GM18508 (cell line): ENCODE measurements around the gene PMEPA1.

ENCODE experiments used
- ATAC-seq: cut with Tn5 transposase; IDR thresholded peaks from one replicate; pipeline ENCODE4 v1.9.1; 2021; ENCODE audit warnings: moderate number of reproducible peaks; ENCODE audit not compliant: insufficient read depth, unreplicated experiment

PMEPA1 gene, protein sequence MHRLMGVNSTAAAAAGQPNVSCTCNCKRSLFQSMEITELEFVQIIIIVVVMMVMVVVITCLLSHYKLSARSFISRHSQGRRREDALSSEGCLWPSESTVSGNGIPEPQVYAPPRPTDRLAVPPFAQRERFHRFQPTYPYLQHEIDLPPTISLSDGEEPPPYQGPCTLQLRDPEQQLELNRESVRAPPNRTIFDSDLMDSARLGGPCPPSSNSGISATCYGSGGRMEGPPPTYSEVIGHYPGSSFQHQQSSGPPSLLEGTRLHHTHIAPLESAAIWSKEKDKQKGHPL

DNA sequence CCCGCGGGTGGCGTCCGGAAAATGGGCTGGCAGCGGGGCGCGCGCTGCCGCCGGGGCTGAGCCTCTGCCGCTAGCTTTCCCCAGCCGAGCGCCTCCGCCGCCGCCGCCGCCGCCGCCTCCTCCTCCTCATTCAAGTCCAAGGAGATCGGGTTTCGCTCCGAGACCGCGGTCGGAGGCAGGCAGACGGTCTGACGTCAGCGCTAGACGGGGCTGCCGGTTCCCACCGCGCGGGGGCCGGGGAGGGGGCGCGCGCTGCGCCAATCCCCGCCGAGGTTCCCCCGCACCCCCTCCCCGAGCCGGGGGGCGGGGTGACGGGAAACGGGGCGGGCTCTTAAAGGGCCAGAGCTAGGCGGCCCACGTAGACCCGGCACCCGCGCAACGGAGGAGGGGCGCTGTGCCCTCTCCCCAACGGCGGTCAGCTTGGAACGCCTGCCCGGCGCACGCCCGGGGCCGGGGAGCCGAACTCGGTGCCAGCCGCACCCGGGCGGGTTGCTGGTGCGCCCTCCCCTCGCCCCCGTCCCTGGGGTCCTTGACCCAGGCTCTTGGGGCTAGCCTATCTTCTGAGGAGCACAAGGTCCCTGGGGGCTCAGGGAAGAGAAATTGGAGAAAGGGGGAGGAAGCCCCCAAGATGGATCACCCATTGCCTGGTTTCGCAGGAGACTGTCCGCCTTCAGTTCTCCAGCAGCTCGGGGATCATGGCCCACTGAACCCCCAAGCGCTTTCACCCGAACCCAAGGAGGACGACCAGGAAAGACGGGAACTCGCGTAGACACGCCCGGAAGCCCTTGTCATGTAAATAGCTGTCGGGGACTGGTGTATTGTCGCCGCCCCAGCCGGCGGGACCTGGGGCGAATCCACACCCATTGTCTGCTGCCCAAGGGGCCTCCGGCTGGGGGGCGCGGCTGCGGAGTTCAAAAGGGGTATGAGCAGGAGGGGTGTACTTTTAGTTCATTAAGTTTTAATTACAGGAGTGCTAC is at the start of gene PMEPA1:
PMEPA1 (minus strand) TSS at position 193 of the 977 bp plus-strand sequence. CDS start 433 bp downstream, outside the sequence.
- peak; percentile 41 for ATAC-seq

DNA sequence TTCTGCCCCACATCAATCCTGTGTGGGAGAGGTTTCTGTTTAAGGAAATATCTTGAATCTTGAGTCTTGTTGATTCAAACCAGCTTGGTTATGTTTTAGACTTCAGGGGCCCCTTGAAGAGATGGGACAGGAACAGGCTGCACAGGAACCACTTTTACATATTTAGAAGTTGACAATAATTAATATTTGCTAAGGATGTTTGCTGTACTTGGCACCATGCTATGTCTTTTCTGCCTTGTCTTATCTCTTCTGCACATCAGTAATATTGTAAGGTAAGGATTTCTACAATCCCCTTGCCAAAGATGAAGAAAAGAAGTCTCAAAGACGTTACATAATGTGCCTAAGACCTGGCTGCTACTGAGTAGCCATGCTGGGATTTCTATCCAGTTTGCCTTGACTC is 48.0 kb upstream of the PMEPA1 start:
- no peak for ATAC-seq

DNA sequence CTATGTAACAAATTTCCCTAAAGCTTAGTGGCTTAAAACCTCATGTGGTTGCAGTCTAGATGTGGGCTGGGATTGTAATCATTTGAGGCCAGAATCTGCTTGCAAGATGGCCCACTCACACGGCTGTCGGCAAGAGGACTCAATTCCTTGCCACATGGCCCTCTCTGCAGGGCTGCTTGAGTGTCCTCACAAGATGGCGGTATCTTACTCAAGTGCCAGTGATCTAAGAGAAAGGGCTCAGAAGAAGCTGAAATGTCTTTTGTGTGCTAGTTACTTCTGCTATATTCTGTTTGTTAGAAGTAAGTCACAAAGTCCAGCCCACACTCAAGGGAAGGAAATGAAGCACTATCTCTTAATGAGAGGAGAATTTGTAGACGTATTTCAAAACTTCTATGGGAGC is 47.1 kb upstream of the PMEPA1 start:
- no peak for ATAC-seq

DNA sequence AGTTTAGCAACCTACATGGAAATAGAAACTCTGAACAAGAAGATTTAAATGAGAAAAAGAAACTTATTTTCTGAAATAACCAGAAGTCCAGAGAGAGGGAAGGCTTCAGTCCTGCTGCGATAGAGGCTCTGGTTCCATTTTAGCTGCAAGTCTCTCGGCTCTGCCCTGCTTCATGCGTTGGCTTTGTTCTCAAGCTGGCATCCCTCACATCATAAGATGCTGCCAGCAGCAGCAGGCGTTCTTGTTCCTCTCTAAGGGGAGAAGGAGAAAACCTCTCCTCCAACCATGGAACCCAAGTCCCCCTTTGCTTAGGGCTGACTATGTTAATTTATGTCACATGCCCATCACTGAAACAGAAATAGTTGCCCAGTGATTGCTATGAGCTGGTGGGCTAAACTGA is 46.4 kb upstream of the PMEPA1 start:
- no peak for ATAC-seq

DNA sequence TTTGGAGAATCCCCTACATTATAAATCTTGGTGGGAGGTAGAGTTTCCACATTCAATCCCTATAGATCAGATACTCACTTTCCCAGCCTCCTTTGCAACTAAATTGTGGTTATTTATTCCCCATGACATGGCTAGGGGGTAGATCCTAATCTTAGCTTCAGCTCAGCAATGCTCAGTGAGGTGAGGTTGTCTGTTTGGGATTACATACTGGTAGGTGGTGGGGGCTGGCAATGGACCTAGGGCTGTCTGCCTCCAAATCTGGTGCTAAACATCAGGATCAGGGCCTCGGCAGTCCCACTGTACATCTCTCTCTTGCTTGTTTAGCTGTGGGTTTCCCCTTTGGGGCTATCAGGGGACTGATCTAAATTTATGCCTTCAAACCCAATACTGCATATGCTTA is 45.8 kb upstream of the PMEPA1 start:
- no peak for ATAC-seq

DNA sequence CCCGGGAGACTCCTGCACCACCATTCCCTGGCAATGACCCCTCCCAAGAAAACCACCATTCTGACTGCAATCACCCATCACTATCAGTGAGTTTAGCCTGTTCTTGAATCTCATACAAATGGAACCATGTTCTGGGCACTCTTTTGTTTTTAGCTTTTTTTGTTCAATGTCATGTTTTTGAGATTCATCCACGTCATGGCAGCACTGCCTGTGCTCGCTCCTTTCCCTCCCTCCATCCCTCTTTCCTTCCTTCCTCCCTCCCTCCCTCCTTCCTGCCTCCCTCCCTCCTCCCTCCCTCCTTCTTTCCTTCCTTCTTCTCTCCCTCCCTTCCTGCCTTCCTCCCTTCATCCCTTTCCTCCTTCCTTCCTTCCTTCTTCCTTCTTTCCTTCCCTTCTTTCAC is 44.4 kb upstream of the PMEPA1 start:
- no peak for ATAC-seq

DNA sequence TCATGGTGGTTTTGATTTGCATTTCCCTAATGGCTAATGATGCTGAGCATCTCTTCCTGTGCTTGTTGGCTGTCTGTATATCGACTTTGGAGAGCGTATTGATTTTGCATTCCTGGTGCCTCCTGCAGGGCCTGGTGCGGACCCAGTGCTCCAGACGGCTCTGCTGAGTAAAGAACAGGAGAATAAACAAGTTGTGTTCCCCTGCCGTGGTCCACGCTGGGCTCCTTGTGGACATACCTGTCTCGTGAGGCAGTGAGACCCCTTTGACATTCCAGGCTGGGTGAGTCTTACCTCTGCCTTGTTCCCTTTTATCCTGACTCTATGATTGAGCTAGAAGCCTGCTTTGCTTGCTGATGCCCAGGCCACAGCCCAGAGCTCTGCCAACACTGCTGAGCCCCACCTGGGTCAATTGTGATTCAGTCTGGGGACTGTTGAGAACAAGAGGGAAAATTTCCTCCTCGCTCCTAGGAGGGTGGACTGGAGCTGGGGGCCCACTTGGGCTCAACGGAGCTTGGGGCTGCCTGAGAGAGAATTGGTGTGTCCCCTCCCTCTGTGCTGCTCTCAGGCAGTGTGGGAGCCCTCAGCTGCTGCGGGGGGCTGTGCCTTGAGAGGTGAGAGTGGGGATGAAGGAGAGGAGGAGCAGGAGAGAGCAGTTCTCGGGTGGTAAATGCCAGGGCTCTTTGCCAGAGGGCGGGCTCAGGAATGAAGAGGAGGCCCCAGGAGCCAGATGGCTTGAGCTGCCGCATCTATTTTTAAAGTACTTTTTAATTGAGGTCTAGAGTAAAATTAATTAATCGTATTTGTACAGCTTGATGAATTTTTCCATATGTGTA is 43.7 kb upstream of the PMEPA1 start:
- ATAC-seq: no peak

DNA sequence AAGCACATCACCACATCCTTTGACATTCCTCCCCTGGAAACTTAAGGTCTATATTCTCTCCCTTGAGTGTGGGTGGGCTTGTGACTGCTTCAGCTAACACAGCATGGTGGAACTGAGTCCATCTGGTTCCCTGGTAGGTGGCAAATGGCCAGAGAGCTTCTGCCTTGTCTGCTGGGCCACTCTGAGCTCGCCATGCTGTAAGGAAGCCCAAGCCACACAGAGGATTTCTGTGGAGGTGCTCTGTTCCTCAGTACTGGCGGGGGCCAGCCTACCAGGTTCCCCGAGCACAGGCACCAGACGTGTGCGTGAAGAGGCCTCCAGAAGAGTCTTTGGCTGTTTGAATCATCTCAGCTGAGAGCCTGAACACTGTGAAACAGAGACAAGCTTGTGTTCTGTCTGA is 41.6 kb upstream of the PMEPA1 start:
- ATAC-seq: no peak

DNA sequence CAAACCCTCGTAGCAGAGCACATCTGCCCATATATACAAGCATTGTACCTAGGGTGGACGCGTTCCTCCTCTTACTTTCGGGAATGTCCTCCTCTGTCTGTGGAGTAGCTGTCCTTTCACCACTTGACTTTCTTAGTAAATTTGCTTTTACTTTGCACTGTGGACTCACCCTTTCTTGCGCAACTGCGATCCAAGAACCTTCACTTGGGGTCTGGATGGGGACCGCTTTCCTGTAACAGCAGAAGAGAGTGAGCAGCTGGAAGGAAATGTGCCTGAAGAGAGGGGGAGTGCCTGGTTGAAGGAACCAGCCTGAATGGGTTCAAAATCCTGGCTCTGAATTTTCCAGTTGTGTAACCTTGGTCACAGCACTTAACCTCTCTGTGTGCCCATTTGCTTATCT is 40.1 kb upstream of the PMEPA1 start:
- no peak for ATAC-seq

DNA sequence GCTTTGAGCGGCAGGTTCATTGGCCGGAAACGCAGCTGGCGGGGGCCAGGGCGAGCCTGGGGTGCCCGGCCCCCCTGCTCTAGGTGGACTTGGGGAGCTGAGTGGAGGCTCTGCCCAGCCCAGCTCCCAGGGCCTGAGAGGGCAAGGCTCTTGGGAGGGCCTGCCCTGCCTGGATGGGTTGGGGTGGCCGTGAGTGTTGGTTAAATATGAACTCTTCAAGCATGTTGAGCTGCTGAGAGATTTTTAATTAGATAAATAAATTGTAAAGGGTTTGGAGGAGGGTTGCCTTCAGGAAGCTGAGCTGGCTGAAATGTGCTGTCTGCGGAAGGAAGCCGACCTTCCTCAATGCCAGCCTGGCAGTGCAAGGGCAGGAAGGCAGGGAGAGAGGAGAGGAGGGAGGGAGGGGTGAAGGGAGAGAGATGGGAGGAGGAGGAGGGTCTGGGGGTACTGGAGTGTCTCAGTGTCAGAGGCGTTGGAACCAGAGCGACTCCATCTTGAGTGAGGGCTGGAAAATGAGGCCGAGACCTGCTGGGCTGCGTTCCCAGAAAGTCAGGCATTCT is 39.4 kb upstream of the PMEPA1 start:
- ATAC-seq: no peak

DNA sequence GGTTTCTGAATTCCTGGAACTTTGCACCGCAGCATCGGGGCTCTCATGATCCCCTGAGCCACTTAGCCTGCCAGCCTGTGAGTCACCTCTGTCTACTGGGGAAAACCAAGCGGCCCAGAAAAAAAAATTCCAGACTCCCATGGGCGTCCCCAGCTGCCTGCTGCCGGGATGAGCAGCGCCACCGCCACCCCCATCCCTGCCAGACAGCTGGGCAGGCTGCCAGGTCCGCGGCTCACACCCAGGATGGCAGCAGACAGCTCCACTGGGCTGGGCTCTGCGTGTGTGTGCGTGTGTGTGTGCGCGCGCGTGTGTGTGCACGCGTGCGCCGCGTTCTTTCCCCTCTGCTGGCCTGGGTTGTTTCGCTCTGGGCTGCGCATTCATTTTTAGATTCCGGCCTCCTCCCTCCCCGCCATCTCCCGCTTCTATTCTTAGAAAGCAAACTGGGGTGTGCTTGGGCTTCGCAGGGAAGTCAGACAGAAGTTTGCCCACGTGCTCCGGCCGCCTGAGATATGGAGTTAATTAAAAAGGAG is 38.9 kb upstream of the PMEPA1 start:
- ATAC-seq: no peak

DNA sequence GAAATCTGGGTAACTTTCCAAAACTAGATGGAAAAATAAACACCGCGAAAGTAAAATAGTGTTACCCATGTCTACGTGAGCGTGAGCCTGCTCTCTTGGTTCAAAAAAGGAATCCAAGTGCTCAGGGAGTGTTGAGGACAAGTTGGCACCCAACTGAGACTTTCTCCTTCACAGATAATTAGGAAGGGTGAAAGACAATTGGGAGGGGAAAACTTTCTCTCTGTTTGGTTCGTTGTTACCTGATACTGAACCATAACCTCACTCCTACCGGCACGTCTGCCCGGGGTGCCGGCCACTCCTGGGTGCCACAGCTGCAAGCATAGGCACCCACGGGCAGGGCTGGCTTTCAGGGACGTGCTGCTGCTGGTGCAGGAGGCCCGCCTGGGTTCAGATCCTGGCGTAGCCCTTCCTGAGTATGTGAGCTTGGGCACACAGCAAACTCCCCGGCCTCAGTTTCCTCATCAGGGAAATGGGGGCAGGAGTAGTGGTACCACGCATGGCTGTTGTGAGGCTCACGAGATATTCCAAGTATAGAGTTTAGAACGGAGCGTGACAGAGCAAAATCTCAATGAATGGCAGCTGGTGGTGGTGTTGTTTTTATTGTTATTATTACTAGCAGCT is 38.2 kb upstream of the PMEPA1 start:
- no peak for ATAC-seq

DNA sequence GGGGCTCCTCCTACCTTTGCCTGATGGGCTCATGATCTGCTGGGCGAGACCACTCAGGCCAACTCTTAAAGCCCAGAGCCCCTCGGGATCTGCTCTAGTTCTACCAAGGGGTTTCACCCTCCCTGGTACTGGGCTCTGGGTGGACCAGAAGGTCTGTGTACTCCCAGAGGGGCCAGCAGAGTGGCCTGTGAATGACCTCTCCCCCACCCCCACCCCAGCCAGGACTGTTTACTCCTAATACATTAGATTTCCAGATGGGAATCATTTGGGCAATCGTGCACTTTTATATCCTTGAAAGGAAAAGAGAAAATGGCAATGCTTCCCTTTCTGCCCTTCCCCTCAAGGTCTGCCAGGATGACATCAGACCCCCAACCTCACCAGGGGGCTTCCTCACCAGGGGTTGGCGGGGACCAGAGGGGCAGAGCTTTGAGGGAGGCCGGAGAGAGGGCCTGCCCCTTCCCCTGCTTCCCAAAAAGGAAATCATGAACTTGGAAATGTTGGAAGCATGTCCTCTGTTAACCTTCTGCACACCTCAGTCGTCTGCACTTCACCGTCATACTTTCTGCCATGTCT is 37.1 kb upstream of the PMEPA1 start:
- ATAC-seq: no peak

DNA sequence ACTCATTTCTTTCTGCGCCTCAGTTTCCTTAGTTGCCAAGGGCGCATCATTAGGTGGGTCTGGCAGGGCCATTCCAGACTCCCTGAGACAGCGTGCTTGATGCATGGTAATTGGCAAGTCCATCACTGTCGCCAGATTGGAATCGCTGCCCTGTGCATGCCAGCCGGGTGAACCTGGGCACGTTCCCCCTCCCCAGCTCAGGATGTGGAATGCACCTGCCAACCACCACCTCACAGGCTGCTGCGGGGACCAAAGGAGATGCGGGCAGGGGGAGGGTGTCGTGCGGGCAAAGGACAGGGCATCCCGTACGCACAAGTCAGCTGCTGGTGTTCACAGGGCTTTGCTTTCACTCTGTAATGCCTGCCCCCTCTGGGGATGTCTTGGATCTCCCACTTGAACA is 36.4 kb upstream of the PMEPA1 start:
- no peak for ATAC-seq

DNA sequence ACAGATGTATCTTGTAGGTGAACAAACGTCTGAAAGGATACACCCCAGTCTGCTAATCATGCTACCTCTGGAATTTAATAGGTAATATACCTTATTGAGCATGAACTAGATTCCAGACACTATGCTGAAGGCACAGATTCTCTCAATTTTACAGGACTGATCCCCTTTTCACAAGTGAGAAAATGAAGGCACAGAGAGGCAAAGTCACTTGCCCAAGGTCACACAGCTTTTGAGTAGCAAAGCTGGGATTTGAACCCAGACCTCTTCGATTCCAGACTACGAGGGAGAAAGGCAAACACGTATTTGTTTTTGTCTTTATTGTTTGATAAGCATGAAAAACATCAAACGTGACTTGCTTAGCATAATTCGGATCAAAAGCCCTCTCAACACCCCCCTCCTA is 34.4 kb upstream of the PMEPA1 start:
- ATAC-seq: no peak

DNA sequence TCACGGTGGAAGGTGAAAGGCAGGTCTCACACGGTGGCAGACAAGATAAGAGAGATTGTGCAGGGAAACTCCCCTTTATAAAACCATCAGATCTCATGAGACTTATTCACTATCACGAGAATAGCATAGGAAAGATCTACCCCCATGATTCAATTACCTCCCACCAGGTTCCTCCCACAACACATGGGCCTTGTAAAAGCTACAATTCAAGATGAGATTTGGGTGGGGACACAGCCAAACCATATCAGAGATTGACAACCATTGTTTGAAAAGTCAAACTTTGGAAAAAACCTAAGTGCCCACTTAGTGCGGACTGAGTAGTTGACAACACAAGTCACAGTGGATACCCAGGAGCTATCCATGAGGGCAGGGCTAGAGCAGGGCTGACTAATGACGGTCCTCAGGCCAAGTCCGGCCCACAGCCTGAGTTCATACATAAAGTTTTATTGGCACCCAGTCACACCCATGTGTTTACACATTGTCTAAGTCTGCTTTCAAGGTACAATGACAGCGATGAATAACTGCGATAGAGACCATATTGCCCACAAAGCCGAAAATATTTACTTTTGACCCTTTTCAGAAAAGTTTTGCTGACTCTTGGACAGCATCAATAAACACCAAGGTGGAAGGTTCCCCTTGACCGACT is 33.8 kb upstream of the PMEPA1 start:
- ATAC-seq: no peak

DNA sequence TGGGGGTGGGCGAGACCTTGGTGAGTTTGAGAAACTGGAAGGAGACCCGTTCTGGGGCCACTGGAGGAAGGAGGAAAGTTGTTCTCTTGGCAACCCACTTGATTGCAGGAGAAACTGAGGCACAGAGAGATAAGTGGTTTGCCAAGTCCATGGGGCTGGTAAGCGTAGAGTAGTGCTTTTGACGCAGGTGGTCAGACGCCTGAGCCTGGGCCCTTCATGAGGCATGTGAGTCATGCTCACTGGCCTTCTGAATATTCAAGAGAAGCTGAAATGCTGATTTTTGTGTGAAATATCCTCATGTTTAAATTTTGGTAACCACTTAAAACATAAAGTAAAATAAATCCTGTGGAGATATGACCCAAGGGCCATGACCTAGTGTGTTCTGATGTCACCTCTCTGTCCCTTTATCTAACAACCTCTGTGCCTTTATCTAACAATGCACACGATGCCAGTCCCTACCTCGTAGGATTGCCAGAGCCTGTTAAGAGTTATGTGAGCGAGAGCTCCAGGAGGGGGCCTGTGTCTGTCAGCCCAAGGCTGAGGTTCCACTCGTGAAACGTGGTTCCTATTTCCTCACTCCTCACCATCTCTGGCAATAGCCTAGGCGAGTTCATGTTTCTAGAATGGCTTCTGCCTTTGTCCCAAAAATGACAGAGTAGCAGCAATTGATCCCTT is 32.8 kb upstream of the PMEPA1 start:
- ATAC-seq: no peak

DNA sequence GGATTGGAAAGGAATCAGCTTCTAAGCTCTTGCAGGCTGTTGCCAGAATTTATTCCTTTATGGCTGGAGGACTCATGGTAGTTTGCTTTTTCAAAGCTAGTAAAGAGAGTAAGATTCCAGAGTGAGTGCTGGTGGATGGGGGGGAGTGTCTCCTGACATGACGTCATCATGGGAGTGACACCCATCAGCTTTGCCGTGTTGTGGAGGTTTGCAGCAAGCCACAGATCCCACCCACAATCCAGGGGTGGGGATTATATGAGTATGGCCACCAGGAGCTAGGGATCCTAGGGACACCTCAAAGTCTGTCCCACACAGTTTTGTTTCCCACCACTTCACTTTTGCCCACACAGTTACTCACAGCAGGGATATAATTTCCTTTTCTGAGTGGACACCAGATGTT is 28.7 kb upstream of the PMEPA1 start:
- no peak for ATAC-seq
